Measurements from ENCODE around the gene LYRM9.

Gene LYRM9

DNA sequence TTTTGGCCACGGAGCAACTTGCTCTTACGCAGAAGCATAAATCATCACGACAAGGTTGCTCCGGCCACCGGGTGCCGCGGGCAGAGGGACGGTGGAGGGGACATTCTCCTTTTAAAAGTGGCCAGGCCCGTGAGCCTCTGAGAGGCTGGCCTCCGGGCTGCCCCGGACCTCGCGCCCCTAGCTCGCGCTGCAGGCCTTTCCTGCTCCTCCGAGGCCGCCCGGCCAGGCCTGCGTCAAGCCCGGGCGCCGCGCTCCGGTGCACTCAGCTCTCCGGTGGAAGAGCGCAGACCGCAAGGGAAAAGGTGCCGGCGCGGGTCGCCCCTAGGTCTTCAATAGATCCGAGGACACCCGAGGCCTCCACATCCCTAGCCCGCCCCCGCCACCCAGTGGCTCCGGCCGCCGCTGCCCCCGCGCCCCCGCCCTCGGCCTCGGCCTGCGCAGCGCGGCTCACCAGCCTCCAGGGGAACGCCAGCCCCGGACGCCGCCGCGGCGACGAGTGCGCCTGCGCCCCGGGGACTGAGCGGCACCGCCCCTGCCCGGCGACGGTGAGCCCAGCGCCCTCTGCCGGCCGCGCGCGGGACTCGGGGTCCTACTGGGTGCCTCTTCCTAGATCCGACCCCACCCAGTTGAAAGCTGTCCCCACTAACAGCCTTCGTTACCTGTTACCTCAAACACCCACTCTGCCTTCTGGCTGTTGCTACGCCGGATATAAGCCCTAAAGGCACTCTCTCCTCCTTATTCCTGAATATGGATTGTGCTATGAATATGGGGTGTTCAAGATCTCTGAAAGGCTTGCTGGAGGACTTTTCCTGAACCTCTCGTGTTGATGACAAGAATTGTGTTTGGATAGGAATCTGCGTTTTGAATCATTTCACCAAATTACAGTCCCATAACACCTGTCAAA lies at the start of gene LYRM9:
Gene LYRM9 (minus strand): TSS at position 500 of the 904 bp plus-strand sequence. CDS start 10,671 bp downstream, outside the sequence.
- no peak within 1 kb of the TSS for H3K27ac ChIP-seq (ENCODE audit: low read depth, low read length)
- peak within 1 kb of the TSS; percentile 86 for H3K4me3 ChIP-seq (ENCODE audit: low read depth, low read length)
- peaks cover 6% of the 10 kb centered on the region for H3K4me1 ChIP-seq (ENCODE audit: control insufficient read depth, insufficient read depth, low read length, unreplicated experiment)
- H3K27me3 ChIP-seq (ENCODE audit: insufficient read depth, low read length) = peaks cover 36% of the 10 kb centered on the region
- H2AFZ ChIP-seq (ENCODE audit: low read length, unreplicated experiment) = peak within 1 kb of the TSS; percentile 96
- H3K36me3 ChIP-seq (ENCODE audit: insufficient read depth, low read length) = no peaks in the 10 kb centered on the region
- no peaks in the 10 kb centered on the region for H3K79me2 ChIP-seq (ENCODE audit: control insufficient read depth, insufficient read depth, low read length, unreplicated experiment)

- Histone ChIP-seq H3K36me3 (ENCODE audit: insufficient read depth, low read length) (no peaks in the 10 kb centered on the region), H3K4me3 (ENCODE audit: low read depth, low read length) (no peak overlapping the region), H3K27ac (ENCODE audit: low read depth, low read length) (no peak overlapping the region), H2AFZ (ENCODE audit: low read length, unreplicated experiment) (no peak overlapping the region), H3K27me3 (ENCODE audit: insufficient read depth, low read length) (peaks cover 90% of the 10 kb centered on the region), H3K79me2 (ENCODE audit: control insufficient read depth, insufficient read depth, low read length, unreplicated experiment) (no peaks in the 10 kb centered on the region), H3K4me1 (ENCODE audit: control insufficient read depth, insufficient read depth, low read length, unreplicated experiment) (no peaks in the 10 kb centered on the region)
These were observed 47.6 kb upstream of the LYRM9 start for GRCh38 chr17:27940503-27941428.

DNA sequence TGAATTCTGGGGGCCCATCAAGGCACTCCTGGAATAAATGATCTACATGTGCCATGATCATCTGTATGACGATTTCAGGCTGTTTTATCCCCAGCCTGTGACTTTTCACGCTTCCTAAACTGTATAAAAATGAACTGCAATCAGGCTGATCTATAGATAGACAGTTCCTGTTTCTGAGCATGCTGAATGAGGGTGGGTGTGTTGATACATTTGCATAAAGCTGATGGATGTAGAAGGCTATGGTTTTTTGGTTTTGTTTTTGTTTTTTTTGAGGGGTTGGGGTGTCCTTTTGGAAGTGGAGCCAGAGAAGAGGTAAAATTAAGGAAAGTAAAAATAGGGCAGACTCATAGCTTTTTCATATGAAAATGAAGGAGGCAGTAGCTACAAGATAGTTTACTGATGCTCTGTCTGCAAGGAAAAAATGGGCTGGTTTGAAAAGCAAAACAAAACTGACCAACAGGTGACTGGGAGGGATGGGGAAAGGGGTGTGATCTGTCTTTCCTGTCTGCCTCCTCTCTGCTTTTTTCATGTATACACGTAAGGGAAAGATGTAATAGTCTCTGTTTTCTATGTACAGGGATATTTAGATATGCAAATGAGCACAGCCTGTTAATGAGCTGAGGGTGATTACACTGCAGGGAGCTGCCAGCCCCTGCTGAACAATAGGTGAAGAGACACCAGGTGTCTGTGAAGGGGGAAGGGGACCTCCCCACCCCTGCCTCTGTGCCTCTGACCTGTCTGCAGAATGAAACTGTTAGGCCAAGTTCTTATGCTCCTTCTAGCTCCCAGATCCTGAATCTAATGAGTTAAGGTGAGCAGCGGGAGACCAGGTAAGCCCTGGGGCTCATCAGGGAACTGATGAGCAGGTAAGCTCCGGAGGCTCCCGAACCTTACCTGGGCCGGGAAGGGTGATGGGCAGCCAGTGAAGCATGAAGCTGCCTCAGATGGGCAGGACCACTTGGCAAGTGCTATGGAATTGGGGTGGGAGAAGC lies 46.6 kb upstream of the LYRM9 start:
- no peaks in the 10 kb centered on the region for H3K4me1 ChIP-seq (ENCODE audit: control insufficient read depth, insufficient read depth, low read length, unreplicated experiment)
- H3K79me2 ChIP-seq (ENCODE audit: control insufficient read depth, insufficient read depth, low read length, unreplicated experiment) = no peaks in the 10 kb centered on the region
- no peak overlapping the region for H3K27ac ChIP-seq (ENCODE audit: low read depth, low read length)
- H2AFZ ChIP-seq (ENCODE audit: low read length, unreplicated experiment) = no peak overlapping the region
- H3K4me3 ChIP-seq (ENCODE audit: low read depth, low read length) = no peak overlapping the region
- peaks cover 91% of the 10 kb centered on the region for H3K27me3 ChIP-seq (ENCODE audit: insufficient read depth, low read length)
- no peaks in the 10 kb centered on the region for H3K36me3 ChIP-seq (ENCODE audit: insufficient read depth, low read length)

- Histone ChIP-seq H2AFZ (ENCODE audit: low read length, unreplicated experiment) (no peak overlapping the region), H3K79me2 (ENCODE audit: control insufficient read depth, insufficient read depth, low read length, unreplicated experiment) (no peaks in the 10 kb centered on the region), H3K4me3 (ENCODE audit: low read depth, low read length) (no peak overlapping the region), H3K4me1 (ENCODE audit: control insufficient read depth, insufficient read depth, low read length, unreplicated experiment) (no peaks in the 10 kb centered on the region), H3K36me3 (ENCODE audit: insufficient read depth, low read length) (no peaks in the 10 kb centered on the region), H3K27ac (ENCODE audit: low read depth, low read length) (no peak overlapping the region), H3K27me3 (ENCODE audit: insufficient read depth, low read length) (peaks cover 86% of the 10 kb centered on the region)
These were observed 45.7 kb upstream of the LYRM9 start for GRCh38 chr17:27938864-27939263.

GRCh38 chr17:27938241-27938640 lies 45.1 kb upstream of the LYRM9 start:
- Histone ChIP-seq H3K4me3 (ENCODE audit: low read depth, low read length) (no peak overlapping the region), H3K27ac (ENCODE audit: low read depth, low read length) (no peak overlapping the region), H3K27me3 (ENCODE audit: insufficient read depth, low read length) (peaks cover 80% of the 10 kb centered on the region), H3K79me2 (ENCODE audit: control insufficient read depth, insufficient read depth, low read length, unreplicated experiment) (no peaks in the 10 kb centered on the region), H3K4me1 (ENCODE audit: control insufficient read depth, insufficient read depth, low read length, unreplicated experiment) (no peaks in the 10 kb centered on the region), H2AFZ (ENCODE audit: low read length, unreplicated experiment) (no peak overlapping the region), H3K36me3 (ENCODE audit: insufficient read depth, low read length) (no peaks in the 10 kb centered on the region)

DNA sequence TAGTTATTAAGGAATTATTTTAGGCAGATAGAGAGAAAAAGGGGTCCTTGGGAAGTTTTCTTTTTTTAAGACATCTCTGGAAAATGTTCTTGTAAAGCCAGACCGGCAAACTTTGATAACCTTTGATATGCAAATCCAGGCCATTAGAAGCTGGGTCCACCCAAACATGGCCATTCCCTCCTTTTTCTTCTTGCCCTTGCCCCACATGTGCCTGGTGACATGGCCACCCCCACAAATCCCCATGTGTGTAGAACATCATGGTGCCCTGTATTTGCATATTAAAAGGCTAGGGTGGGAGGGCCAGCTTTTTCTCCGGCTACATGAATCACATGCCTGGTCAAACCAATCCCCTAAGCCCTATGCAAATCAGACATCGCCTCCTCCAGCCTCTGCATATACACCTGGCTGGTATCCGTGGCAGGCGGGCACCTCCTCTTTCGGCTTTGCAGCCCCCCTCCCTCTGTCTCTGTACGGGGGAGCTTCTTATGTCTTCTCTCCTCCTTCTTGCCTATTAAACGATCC lies 43.9 kb upstream of the LYRM9 start:
- H3K36me3 ChIP-seq (ENCODE audit: insufficient read depth, low read length) = no peaks in the 10 kb centered on the region
- H3K27ac ChIP-seq (ENCODE audit: low read depth, low read length) = no peak overlapping the region

DNA sequence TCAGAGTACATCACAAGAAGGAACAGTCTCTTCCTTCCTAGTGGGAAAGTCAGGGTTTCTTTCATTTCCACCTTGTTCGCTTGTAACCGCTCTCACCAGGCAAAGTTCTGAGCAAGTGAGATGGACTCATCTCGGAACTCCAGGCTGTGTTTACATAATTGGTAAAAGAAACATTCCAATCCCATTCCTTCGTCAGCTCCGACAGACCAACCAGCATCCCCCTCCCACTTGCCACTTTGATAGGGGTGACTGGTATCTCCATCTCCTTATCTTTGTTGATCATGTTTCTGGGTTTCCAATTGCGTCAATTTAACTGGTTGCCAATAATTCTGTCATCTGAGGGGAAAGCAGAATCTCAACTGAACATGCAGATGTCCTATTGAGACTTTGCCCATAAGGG lies 36.8 kb upstream of the LYRM9 start:
- Histone ChIP-seq H3K36me3 (ENCODE audit: insufficient read depth, low read length) (no peaks in the 10 kb centered on the region), H3K4me1 (ENCODE audit: control insufficient read depth, insufficient read depth, low read length, unreplicated experiment) (no peaks in the 10 kb centered on the region), H3K27me3 (ENCODE audit: insufficient read depth, low read length) (peaks cover 60% of the 10 kb centered on the region), H3K4me3 (ENCODE audit: low read depth, low read length) (no peak overlapping the region), H3K27ac (ENCODE audit: low read depth, low read length) (no peak overlapping the region), H3K79me2 (ENCODE audit: control insufficient read depth, insufficient read depth, low read length, unreplicated experiment) (no peaks in the 10 kb centered on the region), H2AFZ (ENCODE audit: low read length, unreplicated experiment) (no peak overlapping the region)

More for the DNA sequence above, 43.9 kb upstream of the LYRM9 start:
- H2AFZ ChIP-seq (ENCODE audit: low read length, unreplicated experiment) = no peak overlapping the region
- H3K4me1 ChIP-seq (ENCODE audit: control insufficient read depth, insufficient read depth, low read length, unreplicated experiment) = no peaks in the 10 kb centered on the region
- H3K79me2 ChIP-seq (ENCODE audit: control insufficient read depth, insufficient read depth, low read length, unreplicated experiment) = no peaks in the 10 kb centered on the region
- peaks cover 76% of the 10 kb centered on the region for H3K27me3 ChIP-seq (ENCODE audit: insufficient read depth, low read length)
- H3K4me3 ChIP-seq (ENCODE audit: low read depth, low read length) = no peak overlapping the region

DNA sequence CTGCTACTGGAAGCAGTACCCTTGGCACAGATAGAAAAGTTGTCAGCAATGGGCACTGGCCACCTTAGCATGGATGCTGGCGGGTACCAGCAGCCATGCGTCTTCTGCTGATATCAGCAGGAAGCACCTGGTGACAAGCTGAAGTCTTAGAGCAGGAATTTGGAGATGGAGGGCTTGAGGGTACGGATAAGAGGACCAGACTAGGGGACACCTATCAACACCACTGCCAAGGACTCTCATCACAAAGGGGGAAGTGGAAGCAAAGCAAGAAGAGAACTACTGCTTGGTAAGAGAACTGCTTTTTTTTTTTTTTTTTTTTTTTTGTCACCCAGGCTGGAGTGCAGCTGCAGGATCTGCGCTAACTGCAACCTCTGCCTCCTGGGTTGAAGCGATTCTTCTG lies 35.4 kb upstream of the LYRM9 start:
- Histone ChIP-seq H3K27ac (ENCODE audit: low read depth, low read length) (no peak overlapping the region), H3K4me3 (ENCODE audit: low read depth, low read length) (no peak overlapping the region), H3K4me1 (ENCODE audit: control insufficient read depth, insufficient read depth, low read length, unreplicated experiment) (no peaks in the 10 kb centered on the region), H3K27me3 (ENCODE audit: insufficient read depth, low read length) (peaks cover 53% of the 10 kb centered on the region), H2AFZ (ENCODE audit: low read length, unreplicated experiment) (no peak overlapping the region), H3K36me3 (ENCODE audit: insufficient read depth, low read length) (no peaks in the 10 kb centered on the region), H3K79me2 (ENCODE audit: control insufficient read depth, insufficient read depth, low read length, unreplicated experiment) (no peaks in the 10 kb centered on the region)

DNA sequence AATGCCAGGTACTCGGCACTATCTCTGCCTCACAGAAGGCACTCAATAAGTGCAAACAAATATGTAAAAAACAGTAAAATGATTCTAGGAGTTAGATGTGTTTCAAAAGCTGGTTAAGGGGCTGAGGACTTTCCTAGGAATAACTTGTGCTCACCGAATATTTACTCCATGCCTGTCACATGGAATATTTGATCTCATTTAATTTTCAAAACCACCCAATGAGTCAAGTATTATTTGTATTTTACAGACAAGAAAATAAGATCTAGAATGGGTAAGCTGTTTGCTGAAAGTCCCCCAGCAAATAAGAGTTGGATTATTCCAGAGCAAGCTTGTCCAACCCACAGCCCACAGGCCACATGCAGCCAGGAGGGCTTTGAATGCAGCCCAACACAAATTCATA lies 34.6 kb upstream of the LYRM9 start:
- peaks cover 53% of the 10 kb centered on the region for H3K27me3 ChIP-seq (ENCODE audit: insufficient read depth, low read length)
- no peak overlapping the region for H3K27ac ChIP-seq (ENCODE audit: low read depth, low read length)
- H3K4me1 ChIP-seq (ENCODE audit: control insufficient read depth, insufficient read depth, low read length, unreplicated experiment) = no peaks in the 10 kb centered on the region
- no peaks in the 10 kb centered on the region for H3K79me2 ChIP-seq (ENCODE audit: control insufficient read depth, insufficient read depth, low read length, unreplicated experiment)
- H3K36me3 ChIP-seq (ENCODE audit: insufficient read depth, low read length) = no peaks in the 10 kb centered on the region
- no peak overlapping the region for H3K4me3 ChIP-seq (ENCODE audit: low read depth, low read length)
- no peak overlapping the region for H2AFZ ChIP-seq (ENCODE audit: low read length, unreplicated experiment)

All from ACC112 (cell line).